GM12801 (cell line): ENCODE results near the gene ADTRP.

Source experiments
- CTCF ChIP-seq: IDR thresholded peaks from one replicate; pipeline ENCODE4 v1.5.1; 2011; ENCODE audit warnings: control low read depth; ENCODE audit not compliant: insufficient read length; ENCODE audit errors: extremely low read depth

ADTRP gene

GRCh38 chr6:11778648-11779328 is at the start of gene ADTRP:
TSS of gene ADTRP (minus strand) at chr6:11778803. CDS start at chr6:11778759, 44 bp downstream.
- TF ChIP-seq CTCF: no peak

- no peak for TF ChIP-seq CTCF
Measured at GRCh38 chr6:11826779-11827178, 48.2 kb upstream of the ADTRP start.

- TF ChIP-seq CTCF: no peak
Measured at GRCh38 chr6:11824986-11825385, 46.4 kb upstream of the ADTRP start.

- TF ChIP-seq CTCF: no peak
Measured at GRCh38 chr6:11822346-11822745, 43.7 kb upstream of the ADTRP start.

GRCh38 chr6:11821781-11822180 is 43.2 kb upstream of the ADTRP start:
- TF ChIP-seq CTCF: no peak

GRCh38 chr6:11820821-11821220 is 42.2 kb upstream of the ADTRP start:
- no peak for TF ChIP-seq CTCF

GRCh38 chr6:11819486-11819885 is 40.9 kb upstream of the ADTRP start:
- TF ChIP-seq CTCF: no peak
